ENCODE measurements around the gene AMBRA1.

AMBRA1 gene

DNA sequence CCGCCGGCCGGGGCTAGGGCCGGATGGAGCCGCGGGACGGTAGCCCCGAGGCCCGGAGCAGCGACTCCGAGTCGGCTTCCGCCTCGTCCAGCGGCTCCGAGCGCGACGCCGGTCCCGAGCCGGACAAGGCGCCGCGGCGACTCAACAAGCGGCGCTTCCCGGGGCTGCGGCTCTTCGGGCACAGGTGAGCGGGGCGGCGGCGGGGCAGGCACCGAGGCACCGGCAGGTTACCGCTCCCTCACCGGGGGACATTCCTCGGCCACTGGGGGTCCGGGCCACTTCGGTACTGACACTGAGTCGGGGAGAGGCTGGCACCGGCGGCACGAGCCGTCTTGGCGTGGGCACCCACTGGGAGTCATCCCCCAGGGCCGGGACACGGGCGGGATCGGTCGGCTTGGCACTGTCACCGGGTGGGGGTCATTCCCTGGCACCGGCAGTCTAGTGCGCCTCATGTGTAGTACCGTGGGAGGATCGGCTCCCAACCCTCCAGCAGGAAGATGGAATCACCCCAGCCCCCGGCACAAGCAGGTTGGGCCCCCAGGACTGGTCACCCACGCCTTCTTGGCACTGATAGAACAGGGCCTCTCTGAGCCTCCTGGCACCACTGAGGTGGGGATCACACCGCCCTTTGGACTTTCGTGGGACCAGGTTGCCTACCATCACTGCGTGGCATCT is 246.0 kb downstream of the AMBRA1 start:
- DNase-seq (ENCODE audit: low spot score), result peak; percentile 19

DNA sequence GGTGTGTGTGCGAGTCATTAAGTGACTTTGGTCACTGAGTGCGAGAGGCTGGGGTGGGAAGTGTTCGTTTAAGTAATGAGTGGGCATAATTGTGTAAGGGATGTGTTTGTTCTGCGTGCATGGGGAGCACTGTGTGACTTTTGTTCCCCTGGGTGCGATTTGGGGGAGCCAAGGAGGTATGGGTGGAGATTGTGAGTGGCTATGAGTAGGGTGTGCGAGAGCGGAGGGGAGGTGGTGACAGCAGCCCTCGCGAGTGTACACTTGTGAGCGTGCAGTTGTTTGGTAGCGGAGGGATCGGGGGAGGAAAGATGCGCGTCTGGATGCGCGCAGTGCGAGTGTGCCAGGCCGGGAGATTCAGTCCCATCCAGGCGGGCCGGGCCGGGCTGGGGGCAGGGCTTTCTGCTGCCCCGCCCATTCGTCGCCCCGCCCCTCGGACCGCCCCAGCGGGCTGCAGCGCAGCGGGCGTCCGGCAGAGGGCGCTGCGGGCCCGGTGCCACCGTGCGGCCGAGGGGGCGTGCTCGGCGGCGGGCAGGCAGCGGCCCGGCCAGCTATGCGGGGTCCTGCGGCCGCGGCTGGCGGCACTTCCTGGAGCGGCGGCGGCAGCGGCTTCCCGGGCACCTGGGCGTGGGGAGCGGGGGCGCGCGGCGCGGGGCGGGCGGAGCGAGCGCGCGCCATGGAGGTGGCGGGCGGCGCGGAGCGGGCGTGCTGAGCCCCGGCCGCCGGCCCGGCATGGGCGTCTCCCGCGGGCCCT is 246.8 kb downstream of the AMBRA1 start, which contains the start of gene DGKZ:
DGKZ (plus strand) TSS at position 578 of the 751 bp plus-strand sequence. CDS start 197 bp downstream, outside the sequence.
- DNase-seq (ENCODE audit: low spot score), result peak; percentile 87

Data from LoVo (cell line).